Keratinocyte (primary cell): ENCODE measurements around the gene SLC25A39. TPM values are rescaled to one million over a fixed set of nuclear protein-coding genes. Genes with fewer than 3 reads are reported as not detected.

Experiments used
- DNase-seq: peaks from one replicate; pipeline ENCODE4 v3.0.0-alpha.2; 2011; ENCODE audit warnings: low read depth, missing footprints, low spot score
- FAIRE-seq: peaks from 2 replicates; lab custom pipeline; 2011; peaks lifted over from hg19 to GRCh38; lab: Jason Lieb, UNC
- H2AFZ ChIP-seq: 2 replicates; pipeline ENCODE4 v1.6.0; 2012; ENCODE audit warnings: low read length, control low read depth, inconsistent platforms; ENCODE audit not compliant: control insufficient read depth
- H3K27ac ChIP-seq: 2 replicates; pipeline ENCODE4 v1.5.1; 2011; ENCODE audit warnings: low read length; ENCODE audit not compliant: control insufficient read depth, insufficient read depth
- H3K27me3 ChIP-seq: 3 replicates; pipeline ENCODE4 v1.6.0; 2011; ENCODE audit warnings: low read length; ENCODE audit not compliant: control insufficient read depth, insufficient read depth; ENCODE audit errors: extremely low read depth
- H3K36me3 ChIP-seq, 2 experiments: 2 replicates in 1 of 2; 3 replicates in 1 of 2; pipeline ENCODE4 v1.5.1; 2011; ENCODE audit warnings: low read length in 2 of 2, mild to moderate bottlenecking in 1 of 2; ENCODE audit not compliant: control insufficient read depth in 2 of 2, insufficient read depth in 2 of 2; ENCODE audit errors: extremely low read depth in 1 of 2
- H3K4me1 ChIP-seq: 3 replicates; pipeline ENCODE4 v1.5.1; 2011; ENCODE audit warnings: low read length; ENCODE audit not compliant: control insufficient read depth, insufficient read depth; ENCODE audit errors: extremely low read depth
- H3K4me2 ChIP-seq: 3 replicates; pipeline ENCODE4 v1.6.0; 2011; ENCODE audit warnings: low read depth, low read length; ENCODE audit not compliant: control insufficient read depth, insufficient read depth; ENCODE audit errors: extremely low read depth
- H3K4me3 ChIP-seq, 3 experiments: fragments of 200-600 bp in 1 of 3; sonication (generic) in 1 of 3; 2 replicates in 2 of 3; 3 replicates in 1 of 3; pipeline ENCODE4 v1.5.1; 2011 to 2016; ENCODE audit warnings: low read length in 3 of 3, mild to moderate bottlenecking in 3 of 3, control low read depth in 2 of 3, inconsistent platforms in 1 of 3, low read depth in 1 of 3, mixed read lengths in 1 of 3, mixed run types in 1 of 3, moderate library complexity in 1 of 3; ENCODE audit not compliant: control insufficient read depth in 2 of 3, insufficient read depth in 2 of 3; ENCODE audit errors: extremely low read depth in 1 of 3
- H3K79me2 ChIP-seq: 2 replicates; pipeline ENCODE4 v1.6.0; 2012; ENCODE audit warnings: low read length; ENCODE audit not compliant: control insufficient read depth, insufficient read depth
- H3K9ac ChIP-seq: 3 replicates; pipeline ENCODE4 v1.6.0; 2011; ENCODE audit warnings: low read length; ENCODE audit not compliant: control insufficient read depth, insufficient read depth; ENCODE audit errors: extremely low read depth
- H3K9me1 ChIP-seq: 3 replicates; pipeline ENCODE4 v1.6.0; 2011; ENCODE audit warnings: low read length; ENCODE audit not compliant: control insufficient read depth, insufficient read depth; ENCODE audit errors: extremely low read depth
- H3K9me3 ChIP-seq: 2 replicates; pipeline ENCODE4 v1.5.1; 2012; ENCODE audit warnings: low read depth, low read length; ENCODE audit not compliant: control insufficient read depth
- H4K20me1 ChIP-seq: 3 replicates; pipeline ENCODE4 v1.6.0; 2011; ENCODE audit warnings: low read length; ENCODE audit not compliant: control insufficient read depth, insufficient read depth; ENCODE audit errors: extremely low read depth
- CTCF ChIP-seq, 3 experiments: IDR thresholded peaks in 1 of 3; conservative IDR thresholded peaks in 1 of 3; optimal IDR thresholded peaks in 1 of 3; 2 replicates in 2 of 3; 3 replicates in 1 of 3; pipeline versions ENCODE3 to v1.5.1; 2011; ENCODE audit warnings: low read length in 3 of 3, mild to moderate bottlenecking in 3 of 3, moderate library complexity in 2 of 3, control low read depth in 1 of 3, inconsistent platforms in 1 of 3; ENCODE audit not compliant: insufficient read depth in 2 of 3; ENCODE audit errors: extremely low read depth in 1 of 3
- EZH2 ChIP-seq: IDR thresholded peaks from one replicate; pipeline ENCODE4 v1.6.1; 2012; ENCODE audit warnings: inconsistent platforms, mild to moderate bottlenecking, low read length, moderate library complexity
- dilution Hi-C: fragments of 300-500 bp; cut with MboI; formaldehyde crosslinking; loops from one replicate; pipeline ENCODE4 v1.7.0; 2020; ENCODE audit warnings: low sequenced_read_pairs; ENCODE audit not compliant: extremely low pct_ligation_motif_present
- polyA plus RNA-seq, 5 experiments: library from polyadenylated mRNA; depleted of rRNA in 3 of 5; stranded (reverse) in 3 of 5; stranded (forward) in 1 of 5; unstranded in 1 of 5; fragments of >200 nt; gene quantifications; 1 replicate in 1 of 5; 2 replicates in 3 of 5; 3 replicates in 1 of 5; pipeline versions ENCODE4 v1.2.1 to v1.2.3, GENCODE V29; 2011 to 2012; ENCODE audit warnings: missing spikeins in 2 of 5, low read depth in 1 of 5, low replicate concordance in 1 of 5

SLC25A39 gene
- polyA plus RNA-seq, 1 donor (not counting 4 experiments of a cell fraction or from before 2014, with no cell fraction given): 108 TPM

GRCh38 chr17:44287651-44288050, 37.0 kb downstream of the SLC25A39 start:
- Histone ChIP-seq H4K20me1 (no peaks in the 10 kb centered on the region), H3K9ac (no peak overlapping the region), H3K4me2 (no peak overlapping the region), H3K9me3 (no peaks in the 10 kb centered on the region), H3K79me2 (no peaks in the 10 kb centered on the region), H3K27ac (no peak overlapping the region), H3K36me3 (no peaks in the 10 kb centered on the region), H3K27me3 (no peaks in the 10 kb centered on the region), H3K9me1 (no peaks in the 10 kb centered on the region), H3K4me1 (no peaks in the 10 kb centered on the region), H3K4me3 (no peak overlapping the region), H2AFZ (no peak overlapping the region)
- dilution Hi-C loops: no loop called here
- FAIRE-seq: no peak
- no peak for TF ChIP-seq EZH2
- no peak for TF ChIP-seq CTCF (optimal IDR thresholded peaks at IDR 0.05 in 1 of 3, IDR thresholded peaks at IDR 0.05 in 1 of 3, conservative IDR thresholded peaks at IDR 0.05 in 1 of 3; ENCODE audit: extremely low read depth in 1 of 3, insufficient read depth in 2 of 3, low read length in 3 of 3)
- DNase-seq: no peak

GRCh38 chr17:44284024-44284400, 40.6 kb downstream of the SLC25A39 start:
- H3K9ac ChIP-seq: no peak overlapping the region
- H3K27ac ChIP-seq: no peak overlapping the region
- no peak overlapping the region for H3K4me2 ChIP-seq
- no peaks in the 10 kb centered on the region for H3K79me2 ChIP-seq
- no peaks in the 10 kb centered on the region for H3K27me3 ChIP-seq
- no peaks in the 10 kb centered on the region for H3K36me3 ChIP-seq
- FAIRE-seq: no peak
- dilution Hi-C loops: no loop called here
- TF ChIP-seq CTCF (optimal IDR thresholded peaks at IDR 0.05 in 1 of 3, IDR thresholded peaks at IDR 0.05 in 1 of 3, conservative IDR thresholded peaks at IDR 0.05 in 1 of 3; ENCODE audit: extremely low read depth in 1 of 3, insufficient read depth in 2 of 3, low read length in 3 of 3) (no peak), EZH2 (no peak)
- no peaks in the 10 kb centered on the region for H3K9me1 ChIP-seq
- no peak overlapping the region for H3K4me3 ChIP-seq
- no peaks in the 10 kb centered on the region for H4K20me1 ChIP-seq
- H3K9me3 ChIP-seq: no peaks in the 10 kb centered on the region
- H2AFZ ChIP-seq: no peak overlapping the region
- H3K4me1 ChIP-seq: no peaks in the 10 kb centered on the region
- DNase-seq: no peak
